ENCODE results near the gene ABCC6.

Gene ABCC6

GRCh38 chr16:16102738-16103137 is 120.6 kb downstream of the ABCC6 start:
- no peak overlapping the region for H3K4me3 ChIP-seq (ENCODE audit: low read depth, low read length)
- no peak for TF ChIP-seq CTCF (IDR thresholded peaks at IDR 0.05; ENCODE audit: insufficient read depth, low read depth, low read length, missing control alignments)
- DNase-seq (ENCODE audit: low read depth): no peak

GRCh38 chr16:16101585-16101984 is 121.7 kb downstream of the ABCC6 start:
- H3K4me3 ChIP-seq (ENCODE audit: low read depth, low read length): no peak overlapping the region
- no peak for DNase-seq (ENCODE audit: low read depth)
- TF ChIP-seq CTCF (IDR thresholded peaks at IDR 0.05; ENCODE audit: insufficient read depth, low read depth, low read length, missing control alignments): no peak

- no peak for TF ChIP-seq CTCF (IDR thresholded peaks at IDR 0.05; ENCODE audit: insufficient read depth, low read depth, low read length, missing control alignments)
- no peak overlapping the region for H3K4me3 ChIP-seq (ENCODE audit: low read depth, low read length)
- DNase-seq (ENCODE audit: low read depth): no peak
Measured at GRCh38 chr16:16100631-16101030, 122.7 kb downstream of the ABCC6 start.

DNA sequence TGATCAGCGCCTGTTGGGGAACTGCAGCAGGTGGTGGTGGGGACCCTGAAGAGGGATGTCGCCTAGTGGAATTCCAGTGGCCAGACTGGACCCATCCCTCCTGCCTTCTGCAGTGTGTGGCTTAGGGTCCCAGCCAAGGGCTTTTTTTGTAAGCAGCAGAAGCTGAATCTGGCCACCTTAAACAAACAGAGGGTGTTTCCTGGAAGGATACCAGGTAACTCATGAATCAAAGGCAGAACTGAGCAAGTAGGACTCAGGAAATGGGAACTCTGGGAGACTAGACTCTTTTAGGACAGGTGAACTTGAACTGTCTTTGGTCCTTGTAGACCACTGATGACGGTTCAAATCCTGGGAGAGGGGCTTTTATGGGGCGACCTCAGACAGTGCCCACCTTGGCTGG is 124.0 kb downstream of the ABCC6 start:
- no peak for DNase-seq (ENCODE audit: low read depth)
- TF ChIP-seq CTCF (IDR thresholded peaks at IDR 0.05; ENCODE audit: insufficient read depth, low read depth, low read length, missing control alignments): no peak
- no peak overlapping the region for H3K4me3 ChIP-seq (ENCODE audit: low read depth, low read length)
